IPS DF 6.9 (cell line): ENCODE results near the gene RTN3.

Experiments used
- DNase-seq: peaks from one replicate; pipeline ENCODE4 v3.0.0-alpha.2; 2013; ENCODE audit warnings: low read depth, low spot score
- H3K27ac ChIP-seq: one replicate; pipeline ENCODE4 v1.5.1; 2013; ENCODE audit warnings: low read length, control low read depth
- H3K27me3 ChIP-seq: 2 replicates; pipeline ENCODE4 v1.6.1; 2013; ENCODE audit warnings: mild to moderate bottlenecking, low read length; ENCODE audit not compliant: control insufficient read depth, insufficient read depth
- H3K36me3 ChIP-seq: 2 replicates; pipeline ENCODE4 v1.6.1; 2013; ENCODE audit warnings: low read length; ENCODE audit not compliant: control insufficient read depth, insufficient read depth
- H3K4me1 ChIP-seq: 2 replicates; pipeline ENCODE4 v1.6.1; 2013; ENCODE audit warnings: low read length; ENCODE audit not compliant: control insufficient read depth, insufficient read depth
- H3K4me3 ChIP-seq: 2 replicates; pipeline ENCODE4 v1.5.1; 2013; ENCODE audit warnings: mild to moderate bottlenecking, low read length
- H3K9me3 ChIP-seq: 2 replicates; pipeline ENCODE4 v1.6.1; 2013; ENCODE audit warnings: low read length, inconsistent platforms; ENCODE audit not compliant: control insufficient read depth, insufficient read depth
- WGBS: extraction: QIAGEN DNeasy Blood & Tissue Kit; methylation state at CpG from one replicate; pipeline ENCODE4 v1.1.7; 2013; ENCODE audit warnings: mixed read lengths, missing lambda C conversion rate; ENCODE audit not compliant: insufficient read length, insufficient coverage; 5-methylcytosine and 5-hydroxymethylcytosine counted together

Gene RTN3

DNA sequence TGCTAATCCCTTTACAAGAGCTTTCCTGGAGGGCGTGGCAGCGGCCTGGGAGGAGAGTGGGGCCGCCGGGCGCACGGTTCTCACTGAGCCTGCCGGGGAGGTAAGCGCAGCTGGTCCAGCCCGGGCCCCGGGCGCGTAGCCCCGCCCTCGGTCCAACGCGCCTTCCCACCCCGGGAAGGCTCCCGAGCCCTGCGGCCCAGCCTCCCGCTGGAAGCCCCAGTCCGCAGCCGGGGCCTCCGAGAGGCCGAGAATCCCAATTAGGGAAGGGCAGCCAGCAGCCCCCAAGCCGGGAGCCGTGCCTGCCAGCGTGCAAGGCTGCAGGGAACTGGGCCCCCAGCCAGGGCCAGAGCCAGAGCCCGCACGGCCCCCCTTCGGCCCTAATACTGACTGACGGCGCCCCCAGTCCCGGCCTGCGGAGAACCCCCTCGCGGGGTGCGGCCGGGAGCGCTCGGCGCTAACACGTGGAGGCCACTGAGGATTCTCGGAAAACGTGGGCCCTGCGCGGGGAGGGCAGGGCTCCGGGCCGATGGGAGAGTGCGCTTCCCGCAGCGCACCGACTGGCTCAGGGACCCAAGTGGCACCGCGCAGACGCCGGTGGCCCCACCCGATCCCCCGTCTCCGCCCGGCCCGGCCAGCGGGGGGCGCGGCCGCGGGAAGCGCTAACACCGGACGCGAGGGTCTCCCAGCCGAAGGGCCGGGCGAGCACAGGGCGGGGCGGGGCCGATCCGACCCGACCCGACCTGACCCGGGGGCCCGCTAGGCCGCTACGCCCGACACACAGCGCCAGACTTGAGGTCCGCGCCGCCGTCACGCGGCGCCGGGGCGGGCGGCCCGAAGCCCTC lies 81.6 kb downstream of the RTN3 start:
- H3K27ac ChIP-seq, result no peak overlapping the region
- WGBS, result no CpG with 5 or more reads among the region's 96 CpGs
- no peaks in the 10 kb centered on the region for H3K27me3 ChIP-seq
- 0 out of 2 replicates have a peak, but pooled peaks cover 4% of the 10 kb centered on the region for H3K36me3 ChIP-seq
- peaks cover 19% of the 10 kb centered on the region for H3K4me1 ChIP-seq
- peak overlapping the region; percentile 92 for H3K4me3 ChIP-seq
- no peak for DNase-seq
- no peaks in the 10 kb centered on the region for H3K9me3 ChIP-seq

DNA sequence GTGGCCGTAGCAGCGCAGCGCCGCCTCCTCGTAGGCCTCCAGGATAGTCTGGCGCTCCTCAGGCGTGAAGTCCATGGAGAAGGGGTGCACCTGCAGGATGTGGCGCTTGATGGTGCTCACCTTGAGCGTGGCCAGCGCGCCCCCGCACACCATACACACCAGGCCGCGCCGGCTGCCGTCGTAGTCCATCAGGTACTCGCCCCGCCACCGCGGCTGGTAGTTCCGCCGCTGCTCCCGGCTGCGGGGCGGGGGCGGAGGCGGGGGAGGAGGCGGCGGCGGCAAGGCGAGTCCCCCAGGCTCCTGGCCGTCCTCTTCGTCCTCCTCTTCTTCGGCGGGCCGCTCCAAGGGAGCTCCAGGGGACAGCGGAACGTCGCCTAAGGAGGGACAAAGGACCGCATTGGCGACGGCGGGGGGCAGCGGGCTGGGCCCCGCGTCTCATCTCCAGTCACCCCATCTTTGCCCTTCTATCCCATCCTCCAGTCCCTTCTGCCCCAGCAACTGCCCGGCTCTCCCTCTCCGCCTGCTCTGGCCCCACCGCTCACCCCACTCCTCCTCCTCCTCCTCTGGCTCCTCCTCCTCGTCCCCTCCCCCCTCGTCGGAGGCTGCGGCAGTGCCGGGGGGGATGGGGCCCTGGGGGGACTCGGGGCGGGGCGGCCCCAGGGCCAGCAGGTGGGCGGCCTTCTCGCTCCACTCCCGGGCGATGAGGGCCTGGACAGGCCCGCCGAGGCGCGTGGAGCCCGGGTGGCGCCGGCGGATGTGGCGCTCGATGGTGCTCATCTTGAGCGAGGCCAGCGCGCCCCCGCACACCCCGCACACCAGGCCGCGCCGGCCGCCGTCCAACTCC lies 82.4 kb downstream of the RTN3 start:
- Histone ChIP-seq H3K36me3 (0 out of 2 replicates have a peak, but pooled peaks cover 4% of the 10 kb centered on the region), H3K4me1 (peaks cover 19% of the 10 kb centered on the region), H3K9me3 (no peaks in the 10 kb centered on the region), H3K4me3 (peak overlapping the region; percentile 92), H3K27me3 (no peaks in the 10 kb centered on the region), H3K27ac (no peak overlapping the region)
- WGBS, result no CpG with 5 or more reads among the region's 82 CpGs
- DNase-seq, result no peak

DNA sequence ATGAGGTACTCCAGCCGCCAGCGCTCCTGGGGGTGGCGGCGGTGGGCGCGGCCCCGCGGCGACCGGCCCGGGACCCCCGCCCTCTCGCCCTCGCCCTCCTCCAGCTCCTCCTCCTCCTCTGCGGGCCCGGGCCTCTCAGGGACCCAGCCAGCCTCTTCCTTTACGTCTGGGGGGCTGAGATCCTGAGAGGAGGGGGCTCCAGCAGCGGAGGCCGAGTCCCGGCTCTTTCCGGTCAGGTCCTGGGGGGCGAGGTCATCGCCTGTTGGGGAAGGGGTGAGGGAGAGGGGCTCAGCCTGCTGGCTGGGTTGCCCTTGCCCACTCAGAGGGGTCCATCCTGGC lies 83.0 kb downstream of the RTN3 start:
- no peaks in the 10 kb centered on the region for H3K27me3 ChIP-seq
- no peak for DNase-seq
- WGBS, result no CpG with 5 or more reads among the region's 23 CpGs
- peak overlapping the region; percentile 92; the same call in 1 of the 2 replicates for H3K4me3 ChIP-seq
- H3K9me3 ChIP-seq, result no peaks in the 10 kb centered on the region
- H3K27ac ChIP-seq, result no peak overlapping the region
- H3K36me3 ChIP-seq, result 0 out of 2 replicates have a peak, but pooled peaks cover 4% of the 10 kb centered on the region
- peaks cover 19% of the 10 kb centered on the region for H3K4me1 ChIP-seq

DNA sequence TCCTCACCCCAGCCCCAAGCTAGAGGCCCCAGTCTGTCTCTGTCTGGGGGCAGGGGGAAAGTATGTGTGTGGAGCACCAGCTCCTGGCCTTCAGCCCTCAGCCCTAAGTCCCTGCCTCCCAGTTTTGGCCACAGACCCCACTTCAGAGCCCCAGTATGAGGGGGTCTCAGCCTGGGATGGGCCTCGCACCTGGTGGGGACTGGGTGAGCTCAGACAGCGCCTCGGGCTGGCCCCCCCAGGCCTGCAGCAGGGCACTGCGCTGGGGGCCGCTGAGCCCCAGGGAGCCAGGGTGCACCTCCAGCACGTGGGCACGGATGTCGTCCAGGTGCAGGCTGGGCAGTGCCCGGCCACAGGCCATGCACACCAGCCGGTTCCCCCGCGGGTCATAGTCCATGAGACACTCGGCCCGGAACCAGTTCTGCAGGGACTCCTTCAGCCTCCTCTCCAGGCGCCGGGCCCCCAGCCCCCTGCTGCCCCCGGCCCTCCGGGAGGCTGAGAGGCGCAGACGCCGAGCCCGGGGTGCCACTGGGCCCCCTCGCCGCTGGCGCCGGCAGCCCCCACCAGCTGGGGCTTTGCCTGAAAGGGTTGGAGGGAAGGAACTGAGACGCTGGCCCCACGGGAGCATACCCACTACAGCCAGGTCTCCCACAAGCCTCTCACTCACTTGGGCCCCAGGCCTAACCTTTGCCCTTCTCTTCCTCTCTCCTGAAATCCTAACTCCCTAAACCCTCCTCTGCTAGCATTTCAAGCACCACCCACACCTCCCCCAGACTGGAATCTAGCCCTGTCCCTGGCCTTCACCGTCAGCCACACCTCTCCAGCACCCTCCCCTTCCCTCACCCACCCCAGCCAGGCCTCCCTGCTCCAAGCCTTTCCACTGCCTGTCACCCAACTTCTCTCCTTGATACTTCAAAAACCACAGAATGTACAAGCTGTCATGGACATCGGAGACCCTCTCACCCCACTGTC lies 83.7 kb downstream of the RTN3 start:
- 0 out of 2 replicates have a peak, but pooled peaks cover 4% of the 10 kb centered on the region for H3K36me3 ChIP-seq
- H3K27me3 ChIP-seq, result no peaks in the 10 kb centered on the region
- peaks cover 19% of the 10 kb centered on the region for H3K4me1 ChIP-seq
- no CpG with 5 or more reads among the region's 30 CpGs for WGBS
- H3K9me3 ChIP-seq, result no peaks in the 10 kb centered on the region
- no peak overlapping the region for H3K27ac ChIP-seq
- DNase-seq, result no peak
- peak overlapping the region; percentile 92; the same call in 1 of the 2 replicates for H3K4me3 ChIP-seq

DNA sequence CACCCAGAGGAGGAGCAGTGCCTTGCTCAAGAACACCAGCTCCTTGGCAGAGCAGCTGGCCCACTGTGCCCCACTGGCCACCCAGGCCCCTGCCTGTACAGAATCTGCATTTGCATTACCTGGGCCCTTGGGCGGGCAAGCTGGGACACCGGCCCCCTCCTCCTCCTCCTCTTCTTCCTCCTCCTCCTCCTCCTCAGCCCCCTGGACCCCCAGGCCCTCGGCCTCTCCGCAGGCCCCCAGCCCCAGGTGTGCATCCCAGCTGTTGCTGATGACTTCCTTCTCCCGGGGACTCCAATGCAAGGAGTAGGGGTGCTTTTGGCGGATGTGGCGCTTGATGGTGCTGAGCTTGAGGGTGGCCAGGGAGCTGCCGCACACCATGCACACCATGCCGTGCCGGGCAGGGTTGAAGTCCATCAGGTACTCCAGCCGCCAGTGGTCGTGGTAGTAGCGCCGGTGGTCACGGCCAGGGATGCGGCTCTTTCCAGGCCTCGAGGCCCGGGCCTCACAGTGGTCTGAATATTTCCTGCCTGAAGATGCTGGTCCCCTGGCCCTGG lies 84.5 kb downstream of the RTN3 start:
- no peak overlapping the region for H3K4me3 ChIP-seq
- no CpG with 5 or more reads among the region's 18 CpGs for WGBS
- no peaks in the 10 kb centered on the region for H3K27me3 ChIP-seq
- no peak overlapping the region for H3K27ac ChIP-seq
- no peak for DNase-seq
- 0 out of 2 replicates have a peak, but pooled peaks cover 4% of the 10 kb centered on the region for H3K36me3 ChIP-seq
- H3K4me1 ChIP-seq, result peaks cover 19% of the 10 kb centered on the region
- H3K9me3 ChIP-seq, result no peaks in the 10 kb centered on the region

DNA sequence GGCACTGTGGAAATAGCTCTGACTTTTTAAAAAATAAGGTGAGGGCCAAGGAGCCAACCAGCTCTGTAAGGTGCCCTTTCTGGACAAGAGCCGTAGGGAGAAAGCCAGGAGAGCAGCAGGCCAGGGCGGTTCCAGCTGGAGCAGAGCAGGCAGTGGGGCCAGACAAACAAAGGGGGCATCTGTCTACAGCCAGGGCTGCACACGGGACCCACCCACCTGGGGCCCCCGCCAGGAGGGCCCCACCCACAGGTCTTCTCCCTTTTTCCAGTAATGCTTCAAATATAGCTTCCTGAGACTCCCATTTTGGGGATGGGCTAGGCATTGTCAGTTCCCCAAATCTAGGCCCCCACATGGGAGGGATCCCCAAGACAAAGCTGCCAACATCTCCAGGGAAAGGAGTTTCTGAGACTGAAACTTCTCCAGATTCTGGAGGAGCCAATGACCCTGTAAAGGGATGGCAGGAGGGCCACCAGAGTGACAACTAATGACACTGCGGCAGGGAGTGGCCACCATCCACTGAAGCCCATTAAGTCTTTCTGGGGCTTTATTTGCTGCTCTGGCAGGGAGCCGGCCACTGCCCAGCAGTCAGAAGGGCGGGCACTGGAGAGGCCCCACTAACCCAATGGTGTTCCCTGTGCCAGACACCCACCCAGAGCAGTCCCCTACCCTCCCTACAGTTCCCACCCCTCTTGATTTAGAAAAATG lies 85.4 kb downstream of the RTN3 start:
- H3K27ac ChIP-seq, result no peak overlapping the region
- no CpG with 5 or more reads among the region's 7 CpGs for WGBS
- no peaks in the 10 kb centered on the region for H3K9me3 ChIP-seq
- H3K36me3 ChIP-seq, result 0 out of 2 replicates have a peak, but pooled peaks cover 4% of the 10 kb centered on the region
- DNase-seq, result no peak
- peaks cover 19% of the 10 kb centered on the region for H3K4me1 ChIP-seq
- no peaks in the 10 kb centered on the region for H3K27me3 ChIP-seq
- H3K4me3 ChIP-seq, result peak overlapping the region; percentile 72; the same call in 1 of the 2 replicates

DNA sequence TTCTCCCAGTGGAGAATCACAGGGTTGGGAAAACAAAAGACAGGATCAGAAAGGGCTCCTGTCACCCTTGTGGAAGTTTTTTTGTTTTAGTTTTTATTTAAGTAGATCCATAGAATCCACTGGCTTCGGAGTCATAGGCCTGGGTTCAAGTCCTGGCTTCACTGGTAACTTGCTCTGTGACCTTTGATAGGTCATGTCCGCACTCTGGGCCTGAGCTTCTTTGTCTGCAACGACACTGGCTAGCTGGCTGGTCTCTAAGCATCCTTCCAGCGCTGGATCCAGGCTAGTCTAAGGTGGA lies 85.9 kb downstream of the RTN3 start:
- H3K4me3 ChIP-seq, result peak overlapping the region; percentile 72; the same call in 1 of the 2 replicates
- no CpG with 5 or more reads among the region's 4 CpGs for WGBS
- H3K36me3 ChIP-seq, result 0 out of 2 replicates have a peak, but pooled peaks cover 4% of the 10 kb centered on the region
- H3K27me3 ChIP-seq, result no peaks in the 10 kb centered on the region; the same call in 1 of the 2 replicates
- no peaks in the 10 kb centered on the region; the same call in 1 of the 2 replicates for H3K9me3 ChIP-seq
- H3K4me1 ChIP-seq, result peaks cover 19% of the 10 kb centered on the region
- DNase-seq, result no peak
- H3K27ac ChIP-seq, result no peak overlapping the region

DNA sequence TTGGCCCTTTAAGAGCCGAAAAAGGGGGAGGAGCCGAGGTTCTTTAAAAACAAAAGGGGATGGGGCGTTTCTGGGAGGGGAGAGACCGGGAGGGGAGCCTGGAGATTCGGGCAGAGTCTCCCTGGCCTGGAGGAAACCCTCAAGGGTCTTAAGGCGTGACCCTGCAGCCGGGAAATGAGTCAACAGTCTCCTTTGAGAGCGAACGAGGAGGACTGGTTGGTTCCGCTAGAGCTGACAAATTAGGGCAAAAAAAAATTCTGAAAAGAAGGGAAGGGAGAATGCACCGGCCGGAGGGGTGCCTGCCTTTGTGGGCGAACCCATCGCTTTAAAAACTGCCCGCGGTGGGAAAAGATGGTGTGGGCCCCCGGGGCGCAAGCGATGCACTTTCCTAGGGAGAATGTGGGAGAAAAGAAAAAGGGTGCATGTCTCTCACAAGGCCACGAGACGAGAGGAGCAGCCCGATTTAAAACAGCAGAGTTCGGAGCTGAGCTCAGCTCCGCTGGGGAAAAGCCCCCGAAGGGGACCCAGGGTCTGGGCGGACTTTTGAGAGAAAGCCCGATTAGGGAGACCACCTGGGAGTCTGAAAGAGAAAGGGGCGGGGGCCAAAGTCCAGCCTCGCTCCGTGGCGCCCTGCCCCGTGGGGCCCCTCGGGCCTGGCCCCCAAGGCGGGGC lies 86.4 kb downstream of the RTN3 start:
- DNase-seq, result no peak

More for the DNA sequence above, 86.4 kb downstream of the RTN3 start:
- no peaks in the 10 kb centered on the region; the same call in 1 of the 2 replicates for H3K27me3 ChIP-seq
- peaks cover 19% of the 10 kb centered on the region for H3K4me1 ChIP-seq
- H3K4me3 ChIP-seq, result peak overlapping the region; percentile 72
- no peaks in the 10 kb centered on the region; the same call in 1 of the 2 replicates for H3K9me3 ChIP-seq
- 0 out of 2 replicates have a peak, but pooled peaks cover 4% of the 10 kb centered on the region for H3K36me3 ChIP-seq
- no CpG with 5 or more reads among the region's 34 CpGs for WGBS
- no peak overlapping the region for H3K27ac ChIP-seq
